ENCODE data around the gene GSTT2B. TPM values are rescaled to one million over a fixed set of nuclear protein-coding genes. Genes with fewer than 3 reads are reported as not detected.
A peak's percentile ranks its signal among the peaks of the same experiment; 100 is the strongest.

GSTT2B gene
- total RNA-seq, 2 experiments from 2014 or later, result not detected

DNA sequence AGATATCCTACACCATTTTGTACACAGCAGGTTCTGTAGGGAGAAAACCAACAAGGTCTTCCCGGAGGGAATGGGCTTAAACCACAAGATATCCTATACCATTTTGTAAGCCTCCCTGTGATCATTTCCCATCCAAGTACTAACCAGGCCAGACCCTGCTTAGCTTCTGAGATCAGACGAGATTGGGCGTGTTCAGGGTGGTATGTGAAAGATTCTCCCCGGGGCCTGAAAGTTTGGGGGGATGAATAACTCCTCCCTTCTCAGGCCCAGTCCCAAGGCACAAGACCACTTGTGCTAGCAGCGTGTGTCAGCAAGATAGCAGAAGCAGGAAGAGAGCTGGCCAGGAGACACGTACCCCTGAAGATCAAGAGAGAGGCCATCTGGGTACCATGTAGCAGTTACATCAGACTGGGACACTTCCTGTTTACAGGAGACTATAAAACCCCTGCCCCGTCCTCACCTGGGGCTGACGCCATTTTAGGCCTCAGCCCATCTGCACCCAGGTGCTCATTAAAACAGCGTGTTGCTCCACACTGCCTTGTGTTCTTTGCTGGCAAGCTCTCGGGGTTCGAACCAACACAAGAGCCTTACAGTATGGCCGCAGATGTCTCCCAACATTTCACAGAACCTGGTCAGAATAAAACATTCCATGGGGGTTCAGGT, 49.5 kb downstream of the GSTT2B start:
- no TSS peak for BruUV-seq (replicated peaks)
- peak overlapping the region; percentile 85 for H3K27ac ChIP-seq (ENCODE audit: low read depth, low read length, poor library complexity, severe bottlenecking)
- peak; percentile 87 for DNase-seq (ENCODE audit: low spot score)
- intact Hi-C loops (cut with micrococcal nuclease; ENCODE audit: unreplicated experiment), result loop anchor here (2.0 to 5.0 kb wide), 2 partner anchors 19 to 144 kb away; partner anchors contain the start of gene CHCHD10
- peaks cover 70% of the 10 kb centered on the region for H3K4me1 ChIP-seq (ENCODE audit: insufficient read depth, low read length, poor library complexity, severe bottlenecking)
- H3K9me2 ChIP-seq (ENCODE audit: insufficient read depth, low read length), result no peaks in the 10 kb centered on the region
- POLR2A ChIA-PET, result interaction anchor here (0.6 to 5.6 kb wide), 3 partner anchors 18 to 135 kb away, joined by 3 to 43 read pairs (median 26); partner anchors contain the start of genes MIF and SLC2A11
- peak overlapping the region; percentile 8; the same call in 1 of the 2 replicates for H2AFZ ChIP-seq (ENCODE audit: low read length)
- no peaks in the 10 kb centered on the region for H4K20me1 ChIP-seq (ENCODE audit: insufficient read depth, low read length)
- H3K36me3 ChIP-seq (ENCODE audit: insufficient read depth, low read length), result peaks cover 13% of the 10 kb centered on the region; the same call in 1 of the 2 replicates
- H3K9me3 ChIP-seq (ENCODE audit: low read length), result no peaks in the 10 kb centered on the region; the same call in 1 of the 2 replicates
- H3K4me2 ChIP-seq (ENCODE audit: low read length), result peak overlapping the region; percentile 85
- TF ChIP-seq, protein P1, sequence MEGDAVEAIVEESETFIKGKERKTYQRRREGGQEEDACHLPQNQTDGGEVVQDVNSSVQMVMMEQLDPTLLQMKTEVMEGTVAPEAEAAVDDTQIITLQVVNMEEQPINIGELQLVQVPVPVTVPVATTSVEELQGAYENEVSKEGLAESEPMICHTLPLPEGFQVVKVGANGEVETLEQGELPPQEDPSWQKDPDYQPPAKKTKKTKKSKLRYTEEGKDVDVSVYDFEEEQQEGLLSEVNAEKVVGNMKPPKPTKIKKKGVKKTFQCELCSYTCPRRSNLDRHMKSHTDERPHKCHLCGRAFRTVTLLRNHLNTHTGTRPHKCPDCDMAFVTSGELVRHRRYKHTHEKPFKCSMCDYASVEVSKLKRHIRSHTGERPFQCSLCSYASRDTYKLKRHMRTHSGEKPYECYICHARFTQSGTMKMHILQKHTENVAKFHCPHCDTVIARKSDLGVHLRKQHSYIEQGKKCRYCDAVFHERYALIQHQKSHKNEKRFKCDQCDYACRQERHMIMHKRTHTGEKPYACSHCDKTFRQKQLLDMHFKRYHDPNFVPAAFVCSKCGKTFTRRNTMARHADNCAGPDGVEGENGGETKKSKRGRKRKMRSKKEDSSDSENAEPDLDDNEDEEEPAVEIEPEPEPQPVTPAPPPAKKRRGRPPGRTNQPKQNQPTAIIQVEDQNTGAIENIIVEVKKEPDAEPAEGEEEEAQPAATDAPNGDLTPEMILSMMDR (conservative IDR thresholded peaks at IDR 0.05; ENCODE audit: low read length), result no peak
- no peak for TF ChIP-seq EZH2phosphoT487 (IDR thresholded peaks at IDR 0.05; ENCODE audit: borderline replicate concordance, low read depth, low read length)
- CTCF ChIA-PET (ENCODE audit: unreplicated experiment), result interaction anchor here (1.5 kb wide), 1 partner anchor 17 kb away, joined by 5 read pairs; the partner anchor contains the start of gene MIF
- H3K79me2 ChIP-seq (ENCODE audit: insufficient read depth, low read depth, low read length), result no peaks in the 10 kb centered on the region; the same call in 1 of the 2 replicates
- H3K4me3 ChIP-seq (ENCODE audit: low read depth, low read length, poor library complexity, severe bottlenecking), result peak overlapping the region; percentile 74

DNA sequence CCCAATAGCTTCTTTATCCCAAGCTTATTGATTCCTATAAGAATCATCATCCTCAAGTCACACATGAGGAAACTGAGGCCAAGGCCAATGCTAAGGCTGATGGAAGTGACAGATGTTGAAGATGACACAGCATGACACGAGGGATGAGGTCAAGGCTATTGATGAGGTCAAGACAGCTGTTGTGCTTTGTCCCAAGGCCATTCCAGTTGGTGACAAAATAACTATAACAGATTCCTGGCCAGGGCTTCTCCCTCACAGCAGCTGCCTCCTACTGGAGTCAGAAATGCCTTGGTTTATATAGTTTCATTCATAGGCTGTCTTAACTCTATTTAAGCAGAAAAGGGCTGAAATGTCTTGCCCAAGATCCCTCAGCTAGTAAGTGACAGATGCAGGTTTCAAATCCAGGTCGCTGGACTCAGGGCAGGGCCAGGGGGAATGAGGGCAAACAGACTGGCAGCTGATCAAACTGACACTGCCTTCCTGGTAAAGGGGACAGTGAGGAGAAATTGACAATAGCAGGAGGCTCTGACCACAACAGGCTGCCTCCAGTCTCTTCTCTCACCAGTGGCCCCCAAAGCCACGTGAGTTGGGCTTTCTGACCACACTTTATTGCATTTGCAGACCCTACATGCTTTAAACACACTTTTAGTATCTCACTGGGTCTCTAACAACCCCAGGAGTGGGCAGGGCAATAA, 50.4 kb downstream of the GSTT2B start:
- Histone ChIP-seq H4K20me1 (ENCODE audit: insufficient read depth, low read length) (no peaks in the 10 kb centered on the region), H3K4me3 (ENCODE audit: low read depth, low read length, poor library complexity, severe bottlenecking) (no peak overlapping the region), H3K4me2 (ENCODE audit: low read length) (peak overlapping the region; percentile 85; the same call in 1 of the 2 replicates), H3K27ac (ENCODE audit: low read depth, low read length, poor library complexity, severe bottlenecking) (peak overlapping the region; percentile 85), H2AFZ (ENCODE audit: low read length) (no peak overlapping the region; the same call in 1 of the 2 replicates), H3K4me1 (ENCODE audit: insufficient read depth, low read length, poor library complexity, severe bottlenecking) (peaks cover 65% of the 10 kb centered on the region), H3K36me3 (ENCODE audit: insufficient read depth, low read length) (peaks cover 10% of the 10 kb centered on the region; the same call in 1 of the 2 replicates), H3K9me2 (ENCODE audit: insufficient read depth, low read length) (no peaks in the 10 kb centered on the region), H3K79me2 (ENCODE audit: insufficient read depth, low read depth, low read length) (no peaks in the 10 kb centered on the region; the same call in 1 of the 2 replicates), H3K9me3 (ENCODE audit: low read length) (no peaks in the 10 kb centered on the region; the same call in 1 of the 2 replicates)
- ChIA-PET POLR2A (interaction anchor here (0.6 to 5.6 kb wide), 4 partner anchors 9 to 134 kb away, joined by 3 to 43 read pairs (median 16); partner anchors contain the start of genes MIF and SLC2A11), CTCF (ENCODE audit: unreplicated experiment) (interaction anchor here (1.5 kb wide), 1 partner anchor 16 kb away, joined by 5 read pairs; the partner anchor contains the start of gene MIF)
- no TSS peak for BruUV-seq (replicated peaks)
- DNase-seq (ENCODE audit: low spot score), result no peak
- no peak for TF ChIP-seq EZH2phosphoT487 (IDR thresholded peaks at IDR 0.05; ENCODE audit: borderline replicate concordance, low read depth, low read length)
- TF ChIP-seq, protein P1 (conservative IDR thresholded peaks at IDR 0.05; ENCODE audit: low read length), result no peak
- intact Hi-C loops (cut with micrococcal nuclease; ENCODE audit: unreplicated experiment), result loop anchor here (2.0 to 5.0 kb wide), 2 partner anchors 20 to 143 kb away; partner anchors contain the start of gene CHCHD10

Measured in OCI-LY7 (cell line).